ENCODE data around the gene ADORA3. TPM values are rescaled to one million over a fixed set of nuclear protein-coding genes. Genes with fewer than 3 reads are reported as not detected.

Gene ADORA3
- total and polyA plus RNA-seq, 2 of the 8 experiments (the other 6 are each of a cell fraction or from before 2014, with no cell fraction given): 0.03 TPM; not detected in 1

- Histone ChIP-seq H3K14ac (ENCODE audit: insufficient read length) (no peak overlapping the region), H3K56ac (replicated peaks; ENCODE audit: insufficient read length, low read depth, low read length) (no peak overlapping the region), H2BK15ac (ENCODE audit: low read length) (no peak overlapping the region), H2AK5ac (ENCODE audit: low read depth, low read length) (no peak overlapping the region), H2BK120ac (replicated peaks; ENCODE audit: low read depth, low read length) (no peak overlapping the region), H3K18ac (ENCODE audit: extremely low read depth, low read length) (no peak overlapping the region), H3K23me2 (ENCODE audit: low read depth, low read length) (no peaks in the 10 kb centered on the region), H3K23ac (ENCODE audit: insufficient read length) (no peak overlapping the region), H3K79me1 (ENCODE audit: low read depth, low read length) (no peaks in the 10 kb centered on the region), H3K9ac (replicated peaks in 1 of 4; ENCODE audit: extremely low read depth in 1 of 4, low read depth in 3 of 4, low read length in 3 of 4) (no peak overlapping the region), H4K5ac (ENCODE audit: insufficient read length, low read depth, low read length) (no peak overlapping the region), H3K4me1 (replicated peaks in 1 of 4; ENCODE audit: control insufficient read depth in 3 of 4, insufficient read depth in 4 of 4, low read length in 3 of 4) (no peaks in the 10 kb centered on the region; a peak in 2 of 7 replicates), H4K8ac (ENCODE audit: extremely low read depth, insufficient read depth, low read length) (no peak overlapping the region), H3K4ac (replicated peaks; ENCODE audit: insufficient read length, low read depth, low read length) (no peak overlapping the region), H4K91ac (replicated peaks; ENCODE audit: insufficient read length, low read length) (no peak overlapping the region), H3K4me2 (ENCODE audit: insufficient read depth in 1 of 2, low read depth in 2 of 2, low read length in 2 of 2) (no peak overlapping the region), H2BK12ac (ENCODE audit: low read depth, low read length) (no peak overlapping the region), H2BK5ac (ENCODE audit: low read depth, low read length) (no peak overlapping the region), H3K4me3 (ENCODE audit: extremely low read depth in 1 of 4, insufficient read depth in 2 of 4, low read depth in 3 of 4, low read length in 4 of 4) (no peak overlapping the region), H3K79me2 (ENCODE audit: control insufficient read depth in 1 of 2, insufficient read depth in 2 of 2, low read length in 2 of 2) (no peaks in the 10 kb centered on the region), H3K27me3 (replicated peaks in 1 of 4; ENCODE audit: control insufficient read depth in 3 of 4, extremely low read depth in 1 of 4, insufficient read depth in 3 of 4, low read length in 3 of 4) (peaks cover 0 to 1% (median 0%) of the 10 kb centered on the region in 4 experiments; a peak in 1 of 7 replicates), H3K9me3 (ENCODE audit: insufficient read depth in 2 of 2, low read depth in 1 of 2, low read length in 1 of 2) (no peaks in the 10 kb centered on the region), H2AFZ (ENCODE audit: low read length) (no peak overlapping the region), H4K20me1 (replicated peaks in 1 of 2; ENCODE audit: control insufficient read depth in 1 of 2, insufficient read depth in 2 of 2, low read length in 2 of 2) (no peaks in the 10 kb centered on the region), H2BK20ac (ENCODE audit: low read length) (no peak overlapping the region), H3K36me3 (ENCODE audit: control insufficient read depth in 2 of 4, insufficient read depth in 4 of 4, low read length in 3 of 4) (no peaks in the 10 kb centered on the region), H3K27ac (ENCODE audit: low read depth, low read length) (no peak overlapping the region)
- TF ChIP-seq MAFK (IDR thresholded peaks at IDR 0.05; ENCODE audit: low read depth, low read length) (no peak), FOSL1 (IDR thresholded peaks at IDR 0.05; ENCODE audit: insufficient read depth, low read depth, low read length) (no peak), POU5F1 (IDR thresholded peaks at IDR 0.05; ENCODE audit: low read depth, low read length) (no peak), GABPA (IDR thresholded peaks at IDR 0.05; ENCODE audit: borderline replicate concordance, insufficient read depth, low read length) (no peak), JUN (IDR thresholded peaks at IDR 0.05; ENCODE audit: low read depth, low read length) (no peak), SAP30 (IDR thresholded peaks at IDR 0.05; ENCODE audit: insufficient read depth, insufficient replicate concordance, low read length) (no peak), EP300 (IDR thresholded peaks at IDR 0.05; ENCODE audit: borderline replicate concordance in 1 of 2, low read depth in 2 of 2, low read length in 2 of 2) (no peak), RFX5 (IDR thresholded peaks at IDR 0.05; ENCODE audit: borderline replicate concordance, low read depth, low read length) (no peak), HDAC2 (IDR thresholded peaks at IDR 0.05; ENCODE audit: borderline replicate concordance in 1 of 2, low read depth in 2 of 2, low read length in 2 of 2) (no peak), YY1 (IDR thresholded peaks at IDR 0.05; ENCODE audit: low read depth, low read length) (no peak), TCF12 (IDR thresholded peaks at IDR 0.05; ENCODE audit: low read depth, low read length) (no peak), SP4 (IDR thresholded peaks at IDR 0.05; ENCODE audit: low read length) (no peak), TEAD4 (IDR thresholded peaks at IDR 0.05; ENCODE audit: low read depth, low read length) (no peak)
- ChIA-PET CTCF (ENCODE audit: partially characterized antibody) (interaction anchor here (1.1 kb wide), 1 partner anchor 129 kb away, joined by 4 read pairs; no protein-coding TSS in a partner anchor), POLR2A (ENCODE audit: partially characterized antibody) (no interaction called here)
- DNase-seq (ENCODE audit: low read depth in 1 of 2, low spot score in 2 of 2): no peak
- WGBS, 2 experiments (ENCODE audit: extremely low coverage in 1 of 2, insufficient coverage in 1 of 2, insufficient read length in 1 of 2, insufficient replicate concordance in 2 of 2, low coverage in 1 of 2, low lambda C conversion rate in 2 of 2, missing lambda C conversion rate in 1 of 2): 94% methylated on average over 3 of the region's 3 CpGs; no CpG with 5 or more reads in 1 of the 2 experiments
- no peak for FAIRE-seq
These were observed 16.6 kb upstream of the ADORA3 start for GRCh38 chr1:111520053-111520452.

Measured in H1 (cell line).